ENCODE results near the gene CAPN12.

CAPN12 gene

DNA sequence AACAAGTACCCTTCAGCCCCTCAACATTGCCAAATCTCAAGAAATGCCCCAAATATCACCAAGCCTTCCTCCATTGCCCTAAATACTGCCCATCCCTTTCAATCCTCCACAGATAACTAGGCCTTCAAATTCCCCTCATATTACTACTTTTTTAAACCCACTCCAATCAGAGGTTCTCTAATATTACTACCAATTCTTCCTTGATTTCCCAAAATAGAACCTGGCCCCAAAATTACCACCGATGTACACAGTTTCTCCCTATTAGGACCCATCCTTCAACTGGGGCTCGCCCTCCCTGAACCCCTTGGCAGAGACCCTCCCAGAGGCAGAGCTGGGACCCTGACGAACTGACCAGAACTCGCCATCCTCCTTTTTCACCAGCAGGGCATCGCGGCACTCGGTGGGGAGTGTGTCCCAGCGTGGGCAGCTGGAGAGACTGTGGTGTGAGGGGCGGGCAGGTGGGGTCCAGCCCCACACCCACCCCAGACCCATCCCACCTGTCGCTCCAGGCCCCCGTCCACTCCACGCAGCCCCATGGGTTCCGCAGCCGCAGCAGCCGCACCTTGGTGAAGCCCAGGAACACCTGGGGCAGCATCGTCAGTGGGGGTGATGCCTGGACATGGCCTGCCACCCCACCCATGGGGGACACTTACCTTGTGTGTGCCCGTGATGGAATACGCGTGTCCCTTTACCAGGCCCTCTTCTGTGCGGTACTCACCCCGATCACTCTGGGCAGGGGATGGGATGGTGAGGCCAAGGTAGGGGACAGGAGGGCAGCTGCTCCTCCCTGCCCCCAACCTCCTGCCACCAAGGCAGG, 6.1 kb downstream of the CAPN12 start:
- DNase-seq (ENCODE audit: low spot score) = no peak

GRCh38 chr19:38737281-38737865, 6.9 kb downstream of the CAPN12 start:
- no peak for DNase-seq (ENCODE audit: low spot score)

GRCh38 chr19:38736413-38737280, 7.6 kb downstream of the CAPN12 start:
- DNase-seq (ENCODE audit: low spot score) = peak; percentile 69

- peak; percentile 58 for DNase-seq (ENCODE audit: low spot score)
These were observed 8.2 kb downstream of the CAPN12 start for GRCh38 chr19:38736036-38736412.

DNA sequence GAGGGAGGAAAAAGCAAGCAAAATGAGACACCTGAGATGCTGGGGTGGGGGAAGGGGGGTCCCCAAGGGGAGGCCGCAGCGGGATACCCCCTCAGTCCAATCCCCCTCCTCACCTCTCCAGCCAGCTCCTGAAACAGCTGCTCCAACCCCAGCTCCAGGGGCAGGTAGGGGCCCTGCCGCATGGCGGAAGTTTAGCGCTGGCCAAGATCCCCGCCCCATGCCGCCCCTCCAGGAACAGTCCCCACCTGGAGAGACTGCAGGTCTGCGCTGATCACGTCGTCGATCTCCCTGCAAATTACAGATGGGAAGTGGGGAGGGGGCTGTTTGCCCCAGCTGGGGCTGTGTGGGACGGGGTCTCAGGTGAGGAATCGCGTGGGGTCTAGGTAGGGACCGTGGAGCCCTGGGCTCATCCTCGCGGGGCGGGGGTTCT, 9.0 kb downstream of the CAPN12 start:
- no peak for DNase-seq (ENCODE audit: low spot score)

DNA sequence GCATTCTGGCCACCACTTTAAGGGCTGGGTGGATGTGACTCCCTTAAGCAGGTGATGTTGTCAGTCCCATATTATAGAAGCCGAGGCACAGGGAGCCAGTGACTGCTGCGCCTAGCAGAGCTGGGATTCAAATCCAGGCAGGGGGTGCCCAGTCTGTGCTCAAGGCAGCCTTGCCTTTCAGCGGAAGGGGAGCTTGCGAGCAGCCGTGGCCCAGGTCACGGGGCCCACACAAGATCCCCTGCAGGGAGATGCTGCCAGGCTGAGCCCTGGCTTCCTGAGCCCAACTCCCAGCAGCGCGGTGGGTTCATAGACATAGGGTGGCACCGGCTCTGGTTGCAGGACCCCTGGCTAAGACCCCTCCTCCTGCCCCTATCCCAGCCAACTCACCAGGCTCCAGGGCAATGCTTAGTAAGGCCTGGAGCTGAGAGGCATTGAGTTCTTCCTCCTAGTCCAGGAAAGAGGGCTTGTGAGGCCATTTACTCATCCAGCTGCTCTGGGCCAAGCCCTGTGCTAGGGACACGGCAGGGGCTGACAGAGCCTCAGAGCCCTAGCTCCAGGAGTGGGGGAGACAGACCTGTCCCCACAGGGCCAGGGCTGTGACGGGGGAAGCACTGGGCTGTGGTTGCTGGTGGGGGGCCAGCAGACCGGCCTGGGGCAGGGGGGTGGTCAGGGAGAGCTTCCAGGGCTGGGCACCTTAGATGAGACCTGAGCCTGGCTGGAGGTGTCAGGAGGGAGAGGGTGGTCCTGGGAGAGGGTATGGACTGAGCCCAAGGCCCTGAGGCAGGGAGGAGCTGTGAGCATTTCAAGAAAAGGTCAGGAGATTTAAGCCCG, 9.6 kb downstream of the CAPN12 start:
- peak; percentile 45 for DNase-seq (ENCODE audit: low spot score)

DNA sequence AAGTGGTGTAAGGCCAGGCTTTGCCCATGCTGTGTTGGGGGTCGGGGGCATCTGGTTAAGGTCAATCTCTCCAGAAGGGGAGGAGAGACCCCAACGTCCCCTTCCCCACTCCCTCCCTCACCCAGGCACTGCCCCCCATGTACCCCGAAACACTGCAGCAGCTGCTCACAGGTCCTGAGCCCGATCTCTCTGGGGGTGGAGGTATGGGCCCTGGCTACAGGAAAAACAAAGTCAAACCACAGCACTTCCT, 10.2 kb downstream of the CAPN12 start:
- peak; percentile 47 for DNase-seq (ENCODE audit: low spot score)

GRCh38 chr19:38733493-38734175, 10.6 kb downstream of the CAPN12 start:
- DNase-seq (ENCODE audit: low spot score) = no peak

DNA sequence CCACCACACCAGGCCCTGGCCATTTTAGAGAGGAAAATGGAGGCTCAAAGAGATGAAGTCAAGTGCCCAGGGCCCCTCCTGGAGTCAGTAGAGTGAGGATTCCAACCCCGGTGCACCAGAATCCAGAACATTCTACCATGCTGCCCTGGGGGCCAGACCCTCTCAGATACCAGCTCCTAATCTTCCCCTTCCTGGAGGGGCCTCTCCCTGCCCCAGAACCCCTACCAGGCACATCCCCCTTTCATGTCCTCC, 11.1 kb downstream of the CAPN12 start:
- DNase-seq (ENCODE audit: low spot score) = no peak

GRCh38 chr19:38731654-38732301, 12.5 kb downstream of the CAPN12 start:
- no peak for DNase-seq (ENCODE audit: low spot score)

GRCh38 chr19:38730731-38731589, 13.3 kb downstream of the CAPN12 start:
- DNase-seq (ENCODE audit: low spot score) = no peak

DNA sequence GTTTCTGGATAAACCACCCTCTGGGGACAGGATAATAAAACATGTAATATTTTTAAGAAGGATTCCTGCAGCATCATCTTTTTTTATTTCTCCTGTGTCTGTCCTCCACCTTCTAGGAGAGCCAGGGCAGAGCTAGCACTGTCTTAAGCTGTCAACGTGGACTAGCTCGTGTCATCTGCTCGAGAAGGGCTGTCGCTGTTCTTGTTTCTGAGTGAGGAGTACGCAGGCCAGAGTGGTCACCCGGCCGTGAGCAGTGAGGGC, 13.9 kb downstream of the CAPN12 start:
- no peak for DNase-seq (ENCODE audit: low spot score)

DNA sequence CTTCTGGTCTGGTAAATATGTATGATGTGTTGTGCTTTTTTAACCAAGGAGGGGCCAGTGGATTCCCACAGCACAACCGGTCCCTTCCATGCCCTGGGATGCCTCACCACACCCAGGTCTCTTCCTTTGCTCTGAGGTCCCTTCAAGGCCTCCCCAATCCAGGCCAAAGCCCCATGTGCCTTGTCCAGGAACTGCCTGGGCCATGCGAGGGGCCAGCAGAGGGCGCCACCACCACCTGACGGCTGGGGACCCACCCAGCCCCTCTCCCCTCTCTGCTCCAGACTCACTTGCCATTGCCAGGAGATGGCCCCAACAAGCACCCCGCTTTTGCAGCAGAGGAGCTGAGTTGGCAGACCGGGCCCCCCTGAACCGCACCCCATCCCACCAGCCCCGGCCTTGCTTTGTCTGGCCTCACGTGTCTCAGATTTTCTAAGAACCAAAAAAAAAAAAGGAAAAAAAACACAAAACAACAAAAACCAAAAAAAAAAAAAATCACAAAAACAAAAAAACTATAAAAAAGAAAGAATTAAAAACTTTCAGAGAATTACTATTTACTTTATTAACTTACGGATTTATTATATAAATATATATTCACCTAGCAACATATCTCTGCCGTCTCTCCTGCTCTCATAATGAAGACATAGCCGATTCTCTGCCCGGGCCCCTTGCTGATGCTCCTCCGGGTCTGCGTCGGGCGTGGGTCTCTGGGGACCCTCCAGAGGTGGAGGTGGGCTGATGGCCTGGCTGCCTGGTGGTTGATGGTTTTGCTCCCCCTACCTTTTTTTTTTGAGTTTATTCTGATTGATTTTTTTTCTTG, 14.4 kb downstream of the CAPN12 start:
- DNase-seq (ENCODE audit: low spot score) = peak; percentile 65

DNA sequence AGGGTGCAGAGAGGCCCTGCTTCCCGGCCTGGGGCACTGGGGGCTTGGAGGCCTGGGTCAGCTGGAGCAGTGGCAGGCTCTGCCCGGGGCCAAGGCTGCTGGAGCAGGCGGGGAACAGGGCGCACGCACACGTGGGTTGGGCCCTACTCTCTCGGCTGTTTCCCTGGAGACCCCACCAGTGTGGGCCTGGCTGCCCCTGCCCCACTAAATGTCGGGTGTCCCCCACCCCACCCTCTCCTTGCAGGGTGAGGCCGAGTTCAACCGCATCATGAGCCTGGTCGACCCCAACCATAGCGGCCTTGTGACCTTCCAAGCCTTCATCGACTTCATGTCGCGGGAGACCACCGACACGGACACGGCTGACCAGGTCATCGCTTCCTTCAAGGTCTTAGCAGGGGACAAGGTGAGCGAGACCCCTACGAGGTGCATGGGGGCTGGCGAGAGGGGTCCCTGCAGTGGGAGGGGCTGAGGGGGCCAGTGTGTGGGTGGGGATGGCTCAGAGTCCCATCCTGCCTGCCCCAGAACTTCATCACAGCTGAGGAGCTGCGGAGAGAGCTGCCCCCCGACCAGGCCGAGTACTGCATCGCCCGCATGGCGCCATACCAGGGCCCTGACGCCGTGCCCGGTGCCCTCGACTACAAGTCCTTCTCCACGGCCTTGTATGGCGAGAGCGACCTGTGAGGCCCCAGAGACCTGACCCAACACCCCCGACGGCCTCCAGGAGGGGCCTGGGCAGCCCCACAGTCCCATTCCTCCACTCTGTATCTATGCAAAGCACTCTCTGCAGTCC, 15.3 kb downstream of the CAPN12 start:
- DNase-seq (ENCODE audit: low spot score) = no peak

- DNase-seq (ENCODE audit: low spot score) = no peak
These were observed 16.2 kb downstream of the CAPN12 start for GRCh38 chr19:38727868-38728660.

GRCh38 chr19:38727306-38727867, 16.9 kb downstream of the CAPN12 start:
- DNase-seq (ENCODE audit: low spot score) = no peak

- DNase-seq (ENCODE audit: low spot score) = no peak
These were observed 17.4 kb downstream of the CAPN12 start for GRCh38 chr19:38726761-38727301.

DNA sequence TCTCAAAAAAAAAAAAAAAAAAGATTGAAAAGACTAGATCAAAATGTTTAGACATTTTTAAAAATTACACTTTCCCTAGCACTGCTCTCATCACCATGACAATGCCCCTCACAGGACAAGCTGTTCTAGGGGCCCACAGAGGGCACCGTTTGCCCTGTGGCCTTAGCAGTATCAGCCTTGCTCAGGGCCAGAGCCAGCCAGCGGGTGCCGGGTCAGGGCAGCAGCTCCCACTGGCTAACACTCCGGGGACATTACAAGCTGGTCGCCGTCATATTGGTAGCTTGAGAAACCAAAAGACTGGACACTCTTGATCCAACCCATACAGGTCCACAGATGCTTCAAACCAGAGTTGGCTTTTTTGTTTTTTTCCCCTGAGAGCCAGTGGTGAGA, 18.0 kb downstream of the CAPN12 start:
- DNase-seq (ENCODE audit: low spot score) = no peak

Measured in AG08396 (cell line).